PC-3 (cell line): ENCODE data around the gene LYPLA2. TPM values are rescaled to one million over a fixed set of nuclear protein-coding genes. Genes with fewer than 3 reads are reported as not detected.
"Not testable (repeated sequence)": the region's sequence is repeated elsewhere in the genome, so short reads cannot be mapped to it uniquely, and the experiment has no call there.

Experiments used
- ATAC-seq: fragments of 200-7000 bp; cut with Tn5 transposase; 2 replicates; pipeline ENCODE4 v1.9.1; 2020; ENCODE audit warnings: mild to moderate bottlenecking, moderate library complexity
- BruUV-seq: library from RNA; stranded (reverse); fragments of 400-500 nt; replicated peaks from 2 replicates; lab custom pipeline; 2021; lab: Mats Ljungman, UMichigan
- CTCF ChIA-PET: fragments of 300-600 bp; sonication (Branson Sonifier 250); formaldehyde crosslinking; loops from one replicate; lab custom pipeline; 2022; ENCODE audit warnings: antibody characterized with exemption; lab: Charles Lee
- POLR2A ChIA-PET: fragments of 300-600 bp; sonication (Branson Sonifier 250); formaldehyde crosslinking; loops from one replicate; lab custom pipeline; 2022; ENCODE audit warnings: antibody characterized with exemption; ENCODE audit not compliant: unreplicated experiment; lab: Charles Lee
- DNase-seq: peaks from one replicate; pipeline ENCODE4 v3.0.0-alpha.2; 2015
- H2AFZ ChIP-seq: fragments of 300-600 bp; sonication (generic); 2 replicates; pipeline ENCODE4 v1.6.0; 2016; ENCODE audit warnings: antibody characterized with exemption, low read length
- H3F3A ChIP-seq: fragments of 300-600 bp; sonication (generic); one replicate; pipeline ENCODE4 v1.6.0; 2017; ENCODE audit warnings: antibody characterized with exemption, low read length, control low read depth, mild to moderate bottlenecking; ENCODE audit not compliant: unreplicated experiment
- H3K27ac ChIP-seq: fragments of 300-600 bp; sonication (generic); 2 replicates; pipeline ENCODE4 v1.5.1; 2016; ENCODE audit warnings: mild to moderate bottlenecking, low read length
- H3K27me3 ChIP-seq: fragments of 300-600 bp; sonication (generic); 2 replicates; pipeline ENCODE4 v1.6.1; 2016; ENCODE audit warnings: low read length, mixed read lengths
- H3K36me3 ChIP-seq: fragments of 300-600 bp; sonication (generic); 2 replicates; pipeline ENCODE4 v1.6.1; 2016; ENCODE audit warnings: low read depth, mixed run types, low read length, mixed read lengths
- H3K4me1 ChIP-seq: fragments of 300-600 bp; sonication (generic); 2 replicates; pipeline ENCODE4 v1.5.1; 2016; ENCODE audit warnings: low read length; ENCODE audit not compliant: insufficient read depth
- H3K4me2 ChIP-seq: fragments of 300-600 bp; sonication (generic); 2 replicates; pipeline ENCODE4 v1.6.0; 2016; ENCODE audit warnings: low read length
- H3K4me3 ChIP-seq: fragments of 300-600 bp; sonication (generic); 2 replicates; pipeline ENCODE4 v1.5.1; 2016; ENCODE audit warnings: mild to moderate bottlenecking, low read length, mixed read lengths
- H3K79me2 ChIP-seq: fragments of 300-600 bp; sonication (generic); 2 replicates; pipeline ENCODE4 v1.6.1; 2017; ENCODE audit warnings: low read length, mixed read lengths
- H3K9ac ChIP-seq: fragments of 300-600 bp; sonication (generic); 2 replicates; pipeline ENCODE4 v1.6.0; 2016; ENCODE audit warnings: mild to moderate bottlenecking, low read length
- H3K9me2 ChIP-seq: fragments of 300-600 bp; sonication (generic); replicated peaks from 2 replicates; pipeline ENCODE4 v1.6.1; 2016; ENCODE audit warnings: mixed run types, low read length, mixed read lengths
- H3K9me3 ChIP-seq: fragments of 300-600 bp; sonication (generic); 2 replicates; pipeline ENCODE4 v1.6.1; 2016; ENCODE audit warnings: low read length, mixed read lengths
- H4K20me1 ChIP-seq: fragments of 300-600 bp; sonication (generic); 2 replicates; pipeline ENCODE4 v1.6.1; 2016; ENCODE audit warnings: low read length, mixed read lengths
- CTCF ChIP-seq: fragments of 300-600 bp; sonication (generic); conservative IDR thresholded peaks from 2 replicates; pipeline ENCODE4 v1.5.1; 2017; ENCODE audit warnings: antibody characterized with exemption, low read depth, mild to moderate bottlenecking, low read length
- EZH2 ChIP-seq: fragments of 300-600 bp; sonication (generic); IDR thresholded peaks from one replicate; pipeline ENCODE4 v1.6.1; 2017; ENCODE audit warnings: antibody characterized with exemption, mild to moderate bottlenecking, low read length; ENCODE audit not compliant: unreplicated experiment
- EZH2phosphoT487 ChIP-seq: fragments of 300-600 bp; sonication (generic); IDR thresholded peaks from 2 replicates; pipeline ENCODE4 v1.6.1; 2018; ENCODE audit warnings: mild to moderate bottlenecking, antibody characterized with exemption, low read length, borderline replicate concordance
- intact Hi-C: fragments of 100-400 bp; cut with micrococcal nuclease; formaldehyde crosslinking; loops from 2 replicates; pipeline ENCODE4 v1.9.0; 2023
- total RNA-seq: library from RNA; depleted of rRNA; stranded (reverse); fragments of >200 nt; gene quantifications from 2 replicates; pipeline ENCODE4 v1.2.3, GENCODE V29; 2014

Gene LYPLA2
- total RNA-seq, 1 experiment from 2014 or later, result 142 TPM

- H3K4me2 ChIP-seq, result peak overlapping the region; percentile 97
- intact Hi-C loops, result loop anchor here (5.0 kb wide), 1 partner anchor 115 kb away; no protein-coding TSS in a partner anchor
These were observed 10.9 kb downstream of the LYPLA2 start for GRCh38 chr1:23801876-23802275.

DNA sequence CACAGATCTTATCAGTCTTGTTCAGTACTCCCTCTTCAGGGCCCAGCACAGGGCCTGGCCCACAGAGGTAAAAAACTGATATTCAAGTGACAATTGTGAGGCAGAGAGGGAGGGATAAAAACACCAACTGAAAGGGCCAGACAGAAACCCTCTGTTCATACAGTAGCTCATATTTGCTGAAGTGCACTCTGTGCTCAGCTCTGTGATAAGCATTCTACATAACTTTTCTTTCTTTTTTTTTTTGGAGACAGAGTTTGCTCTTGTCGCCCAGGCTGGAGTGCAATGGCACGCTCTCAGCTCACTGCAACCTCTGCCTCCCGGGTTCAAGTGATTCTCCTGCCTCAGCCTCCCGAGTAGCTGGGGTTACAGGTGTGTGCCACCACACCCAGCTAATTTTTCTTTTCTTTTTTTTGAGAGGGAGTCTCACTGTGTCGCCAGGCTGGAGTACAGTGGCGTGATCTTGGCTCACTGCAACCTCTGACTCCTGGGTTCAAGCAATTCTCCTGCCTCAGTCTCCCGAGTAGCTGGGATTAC is 11.9 kb downstream of the LYPLA2 start:
- H3F3A ChIP-seq, H4K20me1 ChIP-seq, H3K36me3 ChIP-seq, BruUV-seq, H3K27me3 ChIP-seq, ATAC-seq, H3K27ac ChIP-seq, CTCF ChIA-PET, H3K9ac ChIP-seq, H3K4me3 ChIP-seq, H3K9me2 ChIP-seq, H3K4me2 ChIP-seq, H3K9me3 ChIP-seq, H2AFZ ChIP-seq, POLR2A ChIA-PET, DNase-seq: not testable (repeated sequence)
- H3K79me2 ChIP-seq, result peaks cover 10% of the 10 kb centered on the region
- peaks cover 21% of the 10 kb centered on the region for H3K4me1 ChIP-seq
- intact Hi-C loops, result loop anchor here (5.0 kb wide), 1 partner anchor 114 kb away; no protein-coding TSS in a partner anchor

More at GRCh38 chr1:23801876-23802275, 10.9 kb downstream of the LYPLA2 start:
- ChIA-PET CTCF (interaction anchor here (0.7 kb wide), 1 partner anchor 9 kb away, joined by 3 read pairs; no protein-coding TSS in a partner anchor), POLR2A (interaction anchor here (0.6 to 0.7 kb wide), 3 partner anchors 22 to 365 kb away, joined by 3 to 5 read pairs (median 4); no protein-coding TSS in a partner anchor)
- BruUV-seq, result no TSS peak
- no peak for ATAC-seq
- Histone ChIP-seq H2AFZ (peak overlapping the region; percentile 91; the same call in 1 of the 2 replicates), H3K4me1 (peaks cover 21% of the 10 kb centered on the region), H3K27me3 (no peaks in the 10 kb centered on the region), H3K27ac (no peak overlapping the region), H3K79me2 (peaks cover 10% of the 10 kb centered on the region), H3K36me3 (peaks cover 8% of the 10 kb centered on the region; the same call in 1 of the 2 replicates), H3K9me3 (no peaks in the 10 kb centered on the region), H3K9ac (no peak overlapping the region), H3K9me2 (no peaks in the 10 kb centered on the region), H4K20me1 (no peaks in the 10 kb centered on the region), H3K4me3 (peak overlapping the region; percentile 93), H3F3A (no peaks in the 10 kb centered on the region)
- DNase-seq, result no peak
- no peak for TF ChIP-seq EZH2
- TF ChIP-seq CTCF, result no peak
- TF ChIP-seq EZH2phosphoT487, result no peak

GRCh38 chr1:23803674-23804073 is 12.7 kb downstream of the LYPLA2 start:
- DNase-seq, result no peak
- no peak for TF ChIP-seq CTCF
- TF ChIP-seq EZH2phosphoT487, result no peak
- no peak for TF ChIP-seq EZH2
- Histone ChIP-seq H4K20me1 (no peaks in the 10 kb centered on the region), H3K27ac (no peak overlapping the region), H3K36me3 (no peaks in the 10 kb centered on the region), H3K9ac (no peak overlapping the region), H3K9me2 (no peaks in the 10 kb centered on the region), H3K4me1 (peaks cover 20% of the 10 kb centered on the region), H3K4me2 (no peak overlapping the region), H3K27me3 (no peaks in the 10 kb centered on the region), H2AFZ (no peak overlapping the region), H3F3A (no peaks in the 10 kb centered on the region), H3K4me3 (no peak overlapping the region), H3K79me2 (peaks cover 9% of the 10 kb centered on the region), H3K9me3 (no peaks in the 10 kb centered on the region)
- POLR2A ChIA-PET, result no interaction called here
- BruUV-seq, result no TSS peak
- CTCF ChIA-PET, result no interaction called here
- intact Hi-C loops, result loop anchor here (5.0 kb wide), 1 partner anchor 114 kb away; no protein-coding TSS in a partner anchor
- no peak for ATAC-seq
